SK-N-SH treated with all-trans-retinoic acid at 6 μM for 48 hours (cell line): ENCODE measurements around the gene OSTC.
"Not testable (repeated sequence)": the region's sequence is repeated elsewhere in the genome, so short reads cannot be mapped to it uniquely, and the experiment has no call there.

Experiments
- ATAC-seq: fragments of 200-7000 bp; cut with Tn5 transposase; 3 replicates; pipeline ENCODE4 v1.9.1; 2020; ENCODE audit warnings: mild to moderate bottlenecking, moderate library complexity
- ARNTL ChIP-seq: fragments of 450-650 bp; formaldehyde crosslinking; IDR thresholded peaks from 2 replicates; pipeline ENCODE4 v1.5.0; 2020; ENCODE audit warnings: low read depth, mild to moderate bottlenecking, moderate library complexity, borderline replicate concordance
- BACH2 ChIP-seq: fragments of 250-450 bp; sonication (Bioruptor Pico); IDR thresholded peaks from 2 replicates; pipeline ENCODE4 v1.9.0; 2021; ENCODE audit warnings: mild to moderate bottlenecking, borderline replicate concordance
- CREB5 ChIP-seq: fragments of 250-450 bp; sonication (Bioruptor Pico); IDR thresholded peaks from 2 replicates; pipeline ENCODE4 v1.5.1; 2020; ENCODE audit warnings: low read depth, mild to moderate bottlenecking, moderate library complexity
- CSRNP3 ChIP-seq: fragments of 250-450 bp; sonication (Bioruptor Pico); IDR thresholded peaks from 2 replicates; pipeline ENCODE4 v1.5.1; 2021; ENCODE audit warnings: mild to moderate bottlenecking, moderate library complexity
- ESRRG ChIP-seq: fragments of 250-450 bp; sonication (Bioruptor Pico); IDR thresholded peaks from 2 replicates; pipeline ENCODE4 v1.6.1; 2021; ENCODE audit warnings: mild to moderate bottlenecking
- GLIS3 ChIP-seq: fragments of 250-450 bp; sonication (Bioruptor Pico); IDR thresholded peaks from 2 replicates; pipeline ENCODE4 v1.5.0; 2020; ENCODE audit warnings: mild to moderate bottlenecking, moderate library complexity
- ISL1 ChIP-seq: fragments of 250-450 bp; sonication (Bioruptor Pico); IDR thresholded peaks from 2 replicates; pipeline ENCODE4 v2.1.2; 2022; ENCODE audit warnings: mild to moderate bottlenecking, moderate library complexity
- OSR1 ChIP-seq: fragments of 250-450 bp; sonication (Bioruptor Pico); IDR thresholded peaks from 2 replicates; pipeline ENCODE4 v1.8.0; 2022; ENCODE audit warnings: moderate library complexity, mild to moderate bottlenecking, inconsistent platforms
- PATZ1 ChIP-seq: fragments of 250-450 bp; sonication (Bioruptor Pico); IDR thresholded peaks from 2 replicates; pipeline ENCODE4 v1.8.0; 2020; ENCODE audit warnings: mild to moderate bottlenecking, moderate library complexity, borderline replicate concordance
- POU6F1 ChIP-seq: fragments of 250-450 bp; sonication (Bioruptor Pico); IDR thresholded peaks from 2 replicates; pipeline ENCODE4 v1.8.0; 2021; ENCODE audit warnings: low read depth, mild to moderate bottlenecking, moderate library complexity, borderline replicate concordance
- PPARA ChIP-seq: fragments of 250-450 bp; sonication (Bioruptor Pico); IDR thresholded peaks from 2 replicates; pipeline ENCODE4 v1.5.0; 2020; ENCODE audit warnings: mild to moderate bottlenecking, borderline replicate concordance
- RARB ChIP-seq: fragments of 250-450 bp; sonication (Bioruptor Pico); IDR thresholded peaks from 2 replicates; pipeline ENCODE4 v1.8.0; 2021; ENCODE audit warnings: mild to moderate bottlenecking, moderate library complexity
- SNAI2 ChIP-seq: fragments of 250-450 bp; sonication (Bioruptor Pico); IDR thresholded peaks from 2 replicates; pipeline ENCODE4 v1.5.0; 2020; ENCODE audit warnings: mild to moderate bottlenecking, moderate library complexity
- TCF4 ChIP-seq: fragments of 250-450 bp; sonication (Bioruptor Pico); IDR thresholded peaks from 2 replicates; pipeline ENCODE4 v1.8.0; 2021; ENCODE audit warnings: mild to moderate bottlenecking, moderate library complexity, borderline replicate concordance
- TOX ChIP-seq: fragments of 250-450 bp; sonication (Bioruptor Pico); IDR thresholded peaks from 2 replicates; pipeline ENCODE4 v1.8.0; 2021; ENCODE audit warnings: mild to moderate bottlenecking, moderate library complexity, borderline replicate concordance
- TSHZ2 ChIP-seq: fragments of 250-450 bp; sonication (Bioruptor Pico); IDR thresholded peaks from 2 replicates; pipeline ENCODE4 v1.5.0; 2020; ENCODE audit warnings: mild to moderate bottlenecking, moderate library complexity
- ZC3H10 ChIP-seq: fragments of 250-450 bp; sonication (Bioruptor Pico); IDR thresholded peaks from 2 replicates; pipeline ENCODE4 v1.5.1; 2021; ENCODE audit warnings: mild to moderate bottlenecking, moderate library complexity
- ZFP30 ChIP-seq: fragments of 450-650 bp; formaldehyde crosslinking; IDR thresholded peaks from 2 replicates; pipeline ENCODE4 v1.5.0; 2022; ENCODE audit warnings: mild to moderate bottlenecking, moderate library complexity
- ZNF565 ChIP-seq: fragments of 450-650 bp; formaldehyde crosslinking; conservative IDR thresholded peaks from 2 replicates; pipeline ENCODE4 v1.5.0; 2020; ENCODE audit warnings: low read depth, mild to moderate bottlenecking, moderate library complexity
- ZNF70 ChIP-seq: fragments of 450-650 bp; formaldehyde crosslinking; IDR thresholded peaks from 2 replicates; pipeline ENCODE4 v1.5.0; 2020; ENCODE audit warnings: mild to moderate bottlenecking, moderate library complexity
- ZNF8 ChIP-seq: fragments of 450-650 bp; formaldehyde crosslinking; IDR thresholded peaks from 2 replicates; pipeline ENCODE4 v1.5.0; 2020; ENCODE audit warnings: mild to moderate bottlenecking, moderate library complexity

Gene OSTC

GRCh38 chr4:108709722-108710121 is 59.3 kb downstream of the OSTC start:
- TF ChIP-seq PATZ1 (CRISPR knock-in tag) (no peak), SNAI2 (no peak), RARB (CRISPR knock-in tag) (no peak), ZNF70 (no peak), ZC3H10 (no peak), OSR1 (CRISPR knock-in tag) (no peak), CREB5 (CRISPR knock-in tag) (no peak)
- TF ChIP-seq, all 23 proteins: peak for 0
- ATAC-seq: no peak

GRCh38 chr4:108710578-108710977 is 60.2 kb downstream of the OSTC start:
- ATAC-seq: not testable (repeated sequence)

- TF ChIP-seq TSHZ2 (CRISPR knock-in tag) (no peak), TCF4 (CRISPR knock-in tag) (no peak), OSR1 (CRISPR knock-in tag) (no peak), ZFP30 (CRISPR knock-in tag) (no peak), TOX (CRISPR knock-in tag) (no peak), PPARA (CRISPR knock-in tag) (no peak), BACH2 (CRISPR knock-in tag) (no peak)
- ATAC-seq: no peak
Observed at GRCh38 chr4:108714880-108715279, 64.5 kb downstream of the OSTC start.

GRCh38 chr4:108716340-108716739 is 65.9 kb downstream of the OSTC start:
- ATAC-seq: no peak
- TF ChIP-seq ZC3H10 (no peak), POU6F1 (no peak), SNAI2 (no peak), CSRNP3 (CRISPR knock-in tag) (no peak)

- no peak for ATAC-seq
- TF ChIP-seq ZNF8 (CRISPR knock-in tag): no peak
- TF ChIP-seq PPARA (CRISPR knock-in tag): no peak
- no peak for TF ChIP-seq ISL1 (CRISPR knock-in tag)
- no peak for TF ChIP-seq BACH2 (CRISPR knock-in tag)
- no peak for TF ChIP-seq ARNTL
- TF ChIP-seq PATZ1 (CRISPR knock-in tag): no peak
- no peak for TF ChIP-seq ZNF565 (CRISPR knock-in tag)
- TF ChIP-seq ESRRG (CRISPR knock-in tag): no peak
- TF ChIP-seq TOX (CRISPR knock-in tag): no peak
- no peak for TF ChIP-seq GLIS3 (CRISPR knock-in tag)
Observed at GRCh38 chr4:108717386-108717785, 67.0 kb downstream of the OSTC start.
